Measurements from ENCODE around the gene TIMP1. TPM values are rescaled to one million over a fixed set of nuclear protein-coding genes. Genes with fewer than 3 reads are reported as not detected.

Gene TIMP1
- total and polyA plus RNA-seq, 4 donors = 775 to 3,088 (median 1,544) TPM

DNA sequence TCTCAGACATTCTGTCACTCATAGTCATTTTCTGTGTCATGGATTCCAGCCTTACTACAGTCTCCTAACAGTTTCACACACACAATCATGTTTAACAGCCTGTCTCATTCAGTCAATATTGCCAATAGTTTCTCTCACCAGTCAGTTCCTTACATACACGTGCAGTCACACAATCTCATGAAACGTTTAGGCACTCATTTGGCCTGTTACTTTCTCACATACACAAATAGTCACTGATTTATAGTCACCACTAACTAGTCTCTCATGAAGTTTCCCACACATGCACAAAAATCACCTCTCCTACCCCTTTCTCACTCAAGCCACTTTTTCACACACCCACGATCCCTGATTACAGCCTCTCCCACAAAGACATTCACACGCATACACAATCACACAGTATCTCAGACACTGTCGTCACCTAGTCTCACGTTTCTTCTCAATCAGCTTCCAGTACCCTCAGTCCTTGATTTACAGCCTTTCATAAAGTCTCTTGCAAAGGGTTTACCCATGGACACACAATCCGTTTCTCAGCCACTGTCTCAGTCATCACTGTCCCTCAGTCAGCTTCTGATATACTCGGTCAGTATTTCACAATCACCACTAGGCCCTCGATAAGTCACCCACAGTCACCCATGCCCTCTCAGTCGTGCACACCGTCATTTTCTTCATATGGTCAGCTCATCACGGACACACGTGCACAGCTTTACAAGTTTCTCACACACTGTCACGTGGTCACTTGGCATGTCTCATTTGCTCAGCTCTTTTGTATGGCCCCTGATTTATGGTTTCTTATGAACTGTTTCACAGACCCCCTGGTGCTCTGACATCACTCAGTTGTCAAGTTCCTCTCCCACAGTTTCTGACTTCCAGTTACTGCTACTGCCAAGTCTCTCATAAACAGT lies 51.7 kb downstream of the TIMP1 start:
- no peak for ATAC-seq (ENCODE audit: low FRiP score)
- WGBS, 2 donors = 64 to 66% methylated on average over 14 of the region's 14 CpGs
- intact Hi-C loops (cut with DNase I) = no loop called here

GRCh38 chrX:47634871-47635575 lies 52.8 kb downstream of the TIMP1 start:
- Histone ChIP-seq H3K27me3 (ENCODE audit: control insufficient read depth in 1 of 2, insufficient read depth in 2 of 2, low read length in 1 of 2) (no peaks in the 10 kb centered on the region), H3K9me3 (ENCODE audit: control insufficient read depth, low read length) (no peaks in the 10 kb centered on the region), H3K36me3 (ENCODE audit: control insufficient read depth in 1 of 2, insufficient read depth in 2 of 2, low read length in 1 of 2) (peaks cover 0 to 2% of the 10 kb centered on the region in 2 donors), H3K4me1 (ENCODE audit: control insufficient read depth in 1 of 2, insufficient read depth in 2 of 2, low read length in 2 of 2) (no peaks in the 10 kb centered on the region), H3K27ac (ENCODE audit: low read depth in 1 of 2, low read length in 2 of 2) (no peak overlapping the region), H3K4me3 (ENCODE audit: low read length in 2 of 2) (no peak overlapping the region)
- intact Hi-C loops (cut with DNase I) = no loop called here
- no peak for ATAC-seq (ENCODE audit: low FRiP score)
- WGBS, 2 donors = 87 to 89% methylated on average over 16 of the region's 16 CpGs
- DNase-seq = no peak

More for the DNA sequence above, 51.7 kb downstream of the TIMP1 start:
- DNase-seq = no peak
- Histone ChIP-seq H3K27ac (ENCODE audit: low read depth in 1 of 2, low read length in 2 of 2) (no peak overlapping the region), H3K4me3 (ENCODE audit: low read length in 2 of 2) (no peak overlapping the region), H3K36me3 (ENCODE audit: control insufficient read depth in 1 of 2, insufficient read depth in 2 of 2, low read length in 1 of 2) (peaks cover 0 to under 1% of the 10 kb centered on the region in 2 donors), H3K9me3 (ENCODE audit: control insufficient read depth, low read length) (no peaks in the 10 kb centered on the region), H3K27me3 (ENCODE audit: control insufficient read depth in 1 of 2, insufficient read depth in 2 of 2, low read length in 1 of 2) (no peaks in the 10 kb centered on the region), H3K4me1 (ENCODE audit: control insufficient read depth in 1 of 2, insufficient read depth in 2 of 2, low read length in 2 of 2) (no peaks in the 10 kb centered on the region)

Small RNA genes lying within 50 kb of the gene (microRNA-seq; reads per million reads assigned to microRNA genes)
- gene MIR4769 = 0 to 0.60 reads per million in 2 donors

Other genes with a start within 250 kb of the TIMP1 start
- under 1 TPM; 0.13 to 0.72 TPM for gene ZNF157, start 211.9 kb upstream of the TIMP1 start, total RNA-seq
- gene ZNF157, start 211.9 kb upstream of the TIMP1 start, polyA plus RNA-seq = under 1 TPM in 1 of 2 donors, not detected in 1; 0.23 TPM
- gene ZNF41, start 99.2 kb upstream of the TIMP1 start, total RNA-seq = 10 to 100 TPM in 1 of 2 donors, 1 to 10 TPM in 1; 8.8 to 12.6 TPM
- gene ZNF41, start 99.2 kb upstream of the TIMP1 start, polyA plus RNA-seq = 1 to 10 TPM; 1.1 to 3.3 TPM
- 10 to 100 TPM; 51.5 to 59.0 TPM for gene ARAF, start 21.2 kb upstream of the TIMP1 start, total RNA-seq
- gene ARAF, start 21.2 kb upstream of the TIMP1 start, polyA plus RNA-seq = 100 to 1,000 TPM in 1 of 2 donors, 10 to 100 TPM in 1; 37.4 to 115 TPM
- 1 to 10 TPM; 1.5 TPM for gene SYN1, start 37.4 kb downstream of the TIMP1 start, total RNA-seq
- gene SYN1, start 37.4 kb downstream of the TIMP1 start, polyA plus RNA-seq = 1 to 10 TPM in 1 of 2 donors, under 1 TPM in 1; 0.90 to 1.9 TPM
- 1 to 10 TPM; 5.2 to 6.0 TPM for gene CFP, start 47.5 kb downstream of the TIMP1 start, total RNA-seq
- 1 to 10 TPM; 3.1 to 3.7 TPM for gene CFP, start 47.5 kb downstream of the TIMP1 start, polyA plus RNA-seq
- 10 to 100 TPM; 27.2 to 39.2 TPM for gene ELK1, start 68.1 kb downstream of the TIMP1 start, total RNA-seq
- gene ELK1, start 68.1 kb downstream of the TIMP1 start, polyA plus RNA-seq = 10 to 100 TPM; 17.4 to 23.6 TPM
- 10 to 100 TPM; 74.9 to 75.0 TPM for gene UXT, start 76.7 kb downstream of the TIMP1 start, total RNA-seq
- gene UXT, start 76.7 kb downstream of the TIMP1 start, polyA plus RNA-seq = 100 to 1,000 TPM; 190 to 316 TPM

Data from aorta (tissue), 5 donors.